ENCODE data around the gene OR51F2. TPM values are rescaled to one million over a fixed set of nuclear protein-coding genes. Genes with fewer than 3 reads are reported as not detected.

Gene OR51F2
- total and polyA plus RNA-seq, 2 experiments from 2014 or later = not detected

DNA sequence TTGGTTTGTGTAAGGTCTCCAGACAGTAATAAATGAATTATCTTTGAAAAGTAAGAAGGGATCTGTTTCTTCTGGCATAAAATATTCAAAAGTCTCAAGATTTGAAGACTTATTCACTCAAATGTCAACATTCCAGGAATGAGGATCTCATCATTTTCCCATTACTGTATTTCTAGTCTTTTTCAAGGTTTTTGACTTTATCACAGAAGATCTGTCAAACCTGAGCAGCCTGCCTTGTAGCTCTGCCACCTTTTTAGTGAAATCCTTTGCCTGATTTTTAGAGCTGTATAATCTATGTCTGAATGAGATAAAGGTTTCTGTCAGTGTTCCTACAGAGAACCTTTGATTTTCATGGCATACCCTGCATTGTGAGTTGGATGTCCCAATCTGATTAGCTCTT, 4.0 kb downstream of the OR51F2 start:
- Histone ChIP-seq H3K36me3 (ENCODE audit: insufficient read depth) (no peaks in the 10 kb centered on the region), H3K9me2 (ENCODE audit: insufficient read depth) (0 out of 2 replicates have a peak, but pooled peaks cover 11% of the 10 kb centered on the region), H3K27me3 (ENCODE audit: insufficient read depth) (no peaks in the 10 kb centered on the region), H3K4me2 (no peak overlapping the region), H3K4me1 (ENCODE audit: insufficient read depth) (no peaks in the 10 kb centered on the region), H3K4me3 (no peak overlapping the region), H3K27ac (ENCODE audit: low read depth) (no peak overlapping the region), H3K79me2 (replicated peaks; ENCODE audit: insufficient read depth) (no peaks in the 10 kb centered on the region), H2AFZ (no peak overlapping the region), H3F3A (replicated peaks; ENCODE audit: low read depth) (no peaks in the 10 kb centered on the region), H4K20me1 (replicated peaks; ENCODE audit: insufficient read depth) (no peaks in the 10 kb centered on the region)
- TF ChIP-seq, protein P1, sequence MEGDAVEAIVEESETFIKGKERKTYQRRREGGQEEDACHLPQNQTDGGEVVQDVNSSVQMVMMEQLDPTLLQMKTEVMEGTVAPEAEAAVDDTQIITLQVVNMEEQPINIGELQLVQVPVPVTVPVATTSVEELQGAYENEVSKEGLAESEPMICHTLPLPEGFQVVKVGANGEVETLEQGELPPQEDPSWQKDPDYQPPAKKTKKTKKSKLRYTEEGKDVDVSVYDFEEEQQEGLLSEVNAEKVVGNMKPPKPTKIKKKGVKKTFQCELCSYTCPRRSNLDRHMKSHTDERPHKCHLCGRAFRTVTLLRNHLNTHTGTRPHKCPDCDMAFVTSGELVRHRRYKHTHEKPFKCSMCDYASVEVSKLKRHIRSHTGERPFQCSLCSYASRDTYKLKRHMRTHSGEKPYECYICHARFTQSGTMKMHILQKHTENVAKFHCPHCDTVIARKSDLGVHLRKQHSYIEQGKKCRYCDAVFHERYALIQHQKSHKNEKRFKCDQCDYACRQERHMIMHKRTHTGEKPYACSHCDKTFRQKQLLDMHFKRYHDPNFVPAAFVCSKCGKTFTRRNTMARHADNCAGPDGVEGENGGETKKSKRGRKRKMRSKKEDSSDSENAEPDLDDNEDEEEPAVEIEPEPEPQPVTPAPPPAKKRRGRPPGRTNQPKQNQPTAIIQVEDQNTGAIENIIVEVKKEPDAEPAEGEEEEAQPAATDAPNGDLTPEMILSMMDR (conservative IDR thresholded peaks at IDR 0.05; ENCODE audit: low read depth in 2 of 2) = no peak
- TF ChIP-seq ZNF331 (CRISPR knock-in tag; IDR thresholded peaks at IDR 0.05; ENCODE audit: low read depth) (no peak), EZH2phosphoT487 (IDR thresholded peaks at IDR 0.05; ENCODE audit: unreplicated experiment) (no peak), ZNF114 (CRISPR knock-in tag; IDR thresholded peaks at IDR 0.05) (no peak), JUNB (IDR thresholded peaks at IDR 0.05; ENCODE audit: unreplicated experiment) (no peak), CREB1 (CRISPR knock-in tag; IDR thresholded peaks at IDR 0.05; ENCODE audit: low read depth) (no peak), POLR2AphosphoS5 (IDR thresholded peaks at IDR 0.05; ENCODE audit: low read depth) (no peak), STAT1 (IDR thresholded peaks at IDR 0.05; ENCODE audit: unreplicated experiment) (no peak)
- no peaks in the 10 kb centered on the region for H3K27me3 Mint-ChIP-seq (ENCODE audit: insufficient read depth, low read depth, poor library complexity)
- H3K9me3 Mint-ChIP-seq = no peaks in the 10 kb centered on the region
- H3K36me3 Mint-ChIP-seq (ENCODE audit: low read depth) = no peaks in the 10 kb centered on the region
- no peak overlapping the region for H3K4me3 Mint-ChIP-seq
- DNase-seq (ENCODE audit: low spot score) (no peak), ATAC-seq (no peak)
- H3K4me1 Mint-ChIP-seq = no peaks in the 10 kb centered on the region; the same call in 2 of the 3 replicates
- H3K27ac Mint-ChIP-seq = no peak overlapping the region

DNA sequence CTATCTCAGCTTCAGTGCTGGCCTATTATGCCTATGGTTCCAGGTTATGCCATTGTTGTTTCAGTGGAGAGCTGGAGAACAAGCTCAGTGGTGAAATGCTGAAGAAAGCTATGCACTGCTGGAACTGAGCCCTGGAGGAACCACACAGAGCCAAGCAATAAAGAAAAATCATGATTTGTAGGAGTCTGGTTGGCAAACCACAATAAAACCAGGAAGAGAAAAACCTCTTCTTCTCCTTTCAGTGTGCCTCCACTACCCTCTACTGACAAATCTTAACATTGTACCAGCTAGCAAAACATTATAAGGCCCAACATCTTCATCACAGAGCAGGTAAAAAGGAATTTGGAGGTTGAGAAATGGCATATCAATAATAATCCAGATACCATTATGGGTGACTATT, 5.3 kb downstream of the OR51F2 start:
- peak overlapping the region; percentile 57; the same call in 1 of the 2 replicates for H2AFZ ChIP-seq
- Mint-ChIP-seq H3K4me1 (no peaks in the 10 kb centered on the region; the same call in 2 of the 3 replicates), H3K27me3 (ENCODE audit: insufficient read depth, low read depth, poor library complexity) (no peaks in the 10 kb centered on the region), H3K9me3 (no peaks in the 10 kb centered on the region), H3K4me3 (no peak overlapping the region), H3K36me3 (ENCODE audit: low read depth) (no peaks in the 10 kb centered on the region), H3K27ac (no peak overlapping the region)
- no peak overlapping the region for H3K4me3 ChIP-seq
- H3F3A ChIP-seq (replicated peaks; ENCODE audit: low read depth) = no peaks in the 10 kb centered on the region
- H3K27ac ChIP-seq (ENCODE audit: low read depth) = no peak overlapping the region
- H4K20me1 ChIP-seq (replicated peaks; ENCODE audit: insufficient read depth) = no peaks in the 10 kb centered on the region
- H3K4me2 ChIP-seq = no peak overlapping the region
- no peaks in the 10 kb centered on the region for H3K27me3 ChIP-seq (ENCODE audit: insufficient read depth)
- no peaks in the 10 kb centered on the region for H3K79me2 ChIP-seq (replicated peaks; ENCODE audit: insufficient read depth)
- DNase-seq (ENCODE audit: low spot score) (peak; percentile 41), ATAC-seq (peak; percentile 57)
- H3K4me1 ChIP-seq (ENCODE audit: insufficient read depth) = no peaks in the 10 kb centered on the region
- no peaks in the 10 kb centered on the region for H3K36me3 ChIP-seq (ENCODE audit: insufficient read depth)
- TF ChIP-seq ZNF331 (CRISPR knock-in tag; IDR thresholded peaks at IDR 0.05; ENCODE audit: low read depth) = no peak
- TF ChIP-seq, protein P1 (conservative IDR thresholded peaks at IDR 0.05; ENCODE audit: low read depth in 2 of 2) = peak; percentile 54 to 67
- H3K9me2 ChIP-seq (ENCODE audit: insufficient read depth) = 0 out of 2 replicates have a peak, but pooled peaks cover 7% of the 10 kb centered on the region

All from GM23338 (cell line).